Central memory CD8-positive, alpha-beta T cell (primary cell): ENCODE measurements around the gene CCDC7.
"Not testable (repeated sequence)": the region's sequence is repeated elsewhere in the genome, so short reads cannot be mapped to it uniquely, and the experiment has no call there.

ENCODE experiments used
- ATAC-seq: fragments of 150-1000 bp; cut with Tn5 transposase; replicated peaks from 2 replicates; pipeline ENCODE4 v1.10.0; 2022; ENCODE audit warnings: mild to moderate bottlenecking, moderate FRiP score, moderate number of reproducible peaks; ENCODE audit not compliant: poor library complexity, severe bottlenecking; ENCODE audit errors: extremely low read depth
- DNase-seq, 2 donors: peaks; one replicate each; pipeline ENCODE4 v3.0.0; 2021; ENCODE audit warnings: low spot score in 2 of 2
- H3K27ac Mint-ChIP-seq: one replicate; pipeline ENCODE4 v1.8.0; 2022; ENCODE audit warnings: low read depth, mild to moderate bottlenecking, moderate library complexity, mixed read lengths
- H3K27me3 Mint-ChIP-seq: one replicate; pipeline ENCODE4 v1.8.0; 2022; ENCODE audit warnings: mixed read lengths
- H3K36me3 Mint-ChIP-seq: one replicate; pipeline ENCODE4 v1.8.0; 2022; ENCODE audit warnings: mild to moderate bottlenecking, moderate library complexity, mixed read lengths; ENCODE audit not compliant: insufficient read depth
- H3K4me1 Mint-ChIP-seq: one replicate; pipeline ENCODE4 v1.8.0; 2022; ENCODE audit warnings: mixed read lengths
- H3K4me3 Mint-ChIP-seq: one replicate; pipeline ENCODE4 v1.8.0; 2022; ENCODE audit warnings: mild to moderate bottlenecking, moderate library complexity, mixed read lengths
- H3K9me3 Mint-ChIP-seq: one replicate; pipeline ENCODE4 v1.8.0; 2022; ENCODE audit warnings: mixed read lengths

CCDC7 gene

GRCh38 chr10:32787690-32788284 is 341.8 kb downstream of the CCDC7 start:
- no peaks in the 10 kb centered on the region for H3K4me1 Mint-ChIP-seq
- DNase-seq (no peak), ATAC-seq (no peak)
- H3K4me3 Mint-ChIP-seq: no peak overlapping the region
- H3K36me3 Mint-ChIP-seq: peaks cover 2% of the 10 kb centered on the region
- H3K27ac Mint-ChIP-seq: peak overlapping the region; percentile 63
- peaks cover 5% of the 10 kb centered on the region for H3K9me3 Mint-ChIP-seq
- no peaks in the 10 kb centered on the region for H3K27me3 Mint-ChIP-seq

- Mint-ChIP-seq H3K27me3 (no peaks in the 10 kb centered on the region), H3K27ac (no peak overlapping the region), H3K9me3 (peaks cover 5% of the 10 kb centered on the region), H3K4me1 (no peaks in the 10 kb centered on the region), H3K4me3 (no peak overlapping the region), H3K36me3 (peaks cover 2% of the 10 kb centered on the region)
- DNase-seq (no peak), ATAC-seq (no peak)
Observed at GRCh38 chr10:32788359-32788758, 342.4 kb downstream of the CCDC7 start.

- Mint-ChIP-seq H3K9me3 (peaks cover 5% of the 10 kb centered on the region), H3K4me1 (no peaks in the 10 kb centered on the region), H3K27ac (no peak overlapping the region), H3K36me3 (peaks cover 2% of the 10 kb centered on the region), H3K27me3 (no peaks in the 10 kb centered on the region), H3K4me3 (no peak overlapping the region)
- no peak for DNase-seq
- ATAC-seq: no peak
Observed at GRCh38 chr10:32790483-32790882, 344.5 kb downstream of the CCDC7 start.

GRCh38 chr10:32793033-32793432 is 347.1 kb downstream of the CCDC7 start:
- Mint-ChIP-seq H3K9me3 (no peaks in the 10 kb centered on the region), H3K27ac (no peak overlapping the region), H3K27me3 (no peaks in the 10 kb centered on the region), H3K4me3 (no peak overlapping the region), H3K36me3 (peaks cover 2% of the 10 kb centered on the region), H3K4me1 (no peaks in the 10 kb centered on the region)
- ATAC-seq (no peak), DNase-seq (no peak)

GRCh38 chr10:32795598-32796183 is 349.8 kb downstream of the CCDC7 start:
- Mint-ChIP-seq H3K27me3 (no peaks in the 10 kb centered on the region), H3K4me3 (no peak overlapping the region), H3K4me1 (no peaks in the 10 kb centered on the region), H3K27ac (peak overlapping the region; percentile 74), H3K9me3 (no peaks in the 10 kb centered on the region), H3K36me3 (no peaks in the 10 kb centered on the region)
- ATAC-seq: peak; percentile 28
- no peak for DNase-seq

GRCh38 chr10:32797393-32797792 is 351.5 kb downstream of the CCDC7 start:
- H3K27me3 Mint-ChIP-seq, H3K9me3 Mint-ChIP-seq, ATAC-seq, DNase-seq, H3K4me3 Mint-ChIP-seq, H3K36me3 Mint-ChIP-seq, H3K27ac Mint-ChIP-seq, H3K4me1 Mint-ChIP-seq: not testable (repeated sequence)

- Mint-ChIP-seq H3K4me3 (no peak overlapping the region), H3K36me3 (no peaks in the 10 kb centered on the region), H3K27me3 (no peaks in the 10 kb centered on the region), H3K9me3 (no peaks in the 10 kb centered on the region), H3K4me1 (no peaks in the 10 kb centered on the region), H3K27ac (no peak overlapping the region)
- ATAC-seq: no peak
- no peak for DNase-seq
Observed at GRCh38 chr10:32846974-32847373, 401.0 kb downstream of the CCDC7 start.

- H3K27ac Mint-ChIP-seq: no peak overlapping the region
- no peak overlapping the region for H3K4me3 Mint-ChIP-seq
- H3K9me3 Mint-ChIP-seq: no peaks in the 10 kb centered on the region
- peaks cover 1% of the 10 kb centered on the region for H3K36me3 Mint-ChIP-seq
- no peaks in the 10 kb centered on the region for H3K27me3 Mint-ChIP-seq
- no peak for ATAC-seq
- peaks cover 6% of the 10 kb centered on the region for H3K4me1 Mint-ChIP-seq
- no peak for DNase-seq
Observed at GRCh38 chr10:32851301-32851700, 405.4 kb downstream of the CCDC7 start.

- Mint-ChIP-seq H3K9me3 (no peaks in the 10 kb centered on the region), H3K36me3 (peaks cover 3% of the 10 kb centered on the region), H3K4me1 (peaks cover 6% of the 10 kb centered on the region), H3K4me3 (no peak overlapping the region), H3K27me3 (no peaks in the 10 kb centered on the region), H3K27ac (no peak overlapping the region)
- DNase-seq (no peak), ATAC-seq (no peak)
Observed at GRCh38 chr10:32854435-32854834, 408.5 kb downstream of the CCDC7 start.

- DNase-seq: no peak
- Mint-ChIP-seq H3K36me3 (no peaks in the 10 kb centered on the region), H3K27ac (no peak overlapping the region), H3K4me3 (no peak overlapping the region), H3K27me3 (no peaks in the 10 kb centered on the region), H3K4me1 (no peaks in the 10 kb centered on the region), H3K9me3 (no peaks in the 10 kb centered on the region)
- ATAC-seq: no peak
Observed at GRCh38 chr10:32865170-32865569, 419.2 kb downstream of the CCDC7 start.

GRCh38 chr10:32877915-32878314 is 432.0 kb downstream of the CCDC7 start:
- H3K4me3 Mint-ChIP-seq: no peak overlapping the region

GRCh38 chr10:32878646-32879045 is 432.7 kb downstream of the CCDC7 start:
- Mint-ChIP-seq H3K27me3 (no peaks in the 10 kb centered on the region), H3K27ac (no peak overlapping the region), H3K36me3 (peaks cover 2% of the 10 kb centered on the region), H3K9me3 (no peaks in the 10 kb centered on the region), H3K4me1 (no peaks in the 10 kb centered on the region), H3K4me3 (no peak overlapping the region)
- DNase-seq (no peak), ATAC-seq (no peak)

More at GRCh38 chr10:32877915-32878314, 432.0 kb downstream of the CCDC7 start:
- H3K4me1 Mint-ChIP-seq: no peaks in the 10 kb centered on the region
- H3K27me3 Mint-ChIP-seq: no peaks in the 10 kb centered on the region
- ATAC-seq (no peak), DNase-seq (no peak)
- no peak overlapping the region for H3K27ac Mint-ChIP-seq
- peaks cover 2% of the 10 kb centered on the region for H3K36me3 Mint-ChIP-seq
- no peaks in the 10 kb centered on the region for H3K9me3 Mint-ChIP-seq

- ATAC-seq (no peak), DNase-seq (no peak)
- Mint-ChIP-seq H3K36me3 (no peaks in the 10 kb centered on the region), H3K9me3 (no peaks in the 10 kb centered on the region), H3K27me3 (no peaks in the 10 kb centered on the region), H3K4me1 (no peaks in the 10 kb centered on the region), H3K27ac (no peak overlapping the region), H3K4me3 (no peak overlapping the region)
Observed at GRCh38 chr10:32882076-32882475, 436.1 kb downstream of the CCDC7 start.
